Hepatocyte (in vitro differentiated cells): ENCODE data around the gene ASCC2. TPM values are rescaled to one million over a fixed set of nuclear protein-coding genes. Genes with fewer than 3 reads are reported as not detected.
A peak's percentile ranks its signal among the peaks of the same experiment; 100 is the strongest.

Experiments used
- DNase-seq: peaks from one replicate; pipeline ENCODE4 v3.0.0-alpha.2; 2016; ENCODE audit warnings: low spot score
- H2AFZ ChIP-seq: fragments of 200-600 bp; sonication (generic); 2 replicates; pipeline ENCODE4 v1.6.0; 2016; ENCODE audit warnings: antibody characterized with exemption, mild to moderate bottlenecking
- H3K27ac ChIP-seq: fragments of 200-600 bp; sonication (generic); 2 replicates; pipeline ENCODE4 v1.5.1; 2016; ENCODE audit warnings: mild to moderate bottlenecking
- H3K27me3 ChIP-seq: fragments of 200-600 bp; sonication (generic); 2 replicates; pipeline ENCODE4 v1.6.1; 2016
- H3K36me3 ChIP-seq: fragments of 200-600 bp; sonication (generic); replicated peaks from 2 replicates; pipeline ENCODE4 v1.5.1; 2016; ENCODE audit warnings: low read depth; ENCODE audit not compliant: insufficient read depth
- H3K4me1 ChIP-seq: fragments of 200-600 bp; sonication (generic); 2 replicates; pipeline ENCODE4 v1.5.1; 2016; ENCODE audit warnings: mild to moderate bottlenecking, moderate library complexity; ENCODE audit not compliant: insufficient read depth
- H3K4me2 ChIP-seq: fragments of 200-600 bp; sonication (generic); 2 replicates; pipeline ENCODE4 v1.6.0; 2016
- H3K4me3 ChIP-seq: fragments of 200-600 bp; sonication (generic); 2 replicates; pipeline ENCODE4 v1.5.1; 2016; ENCODE audit warnings: mild to moderate bottlenecking
- H3K79me2 ChIP-seq: fragments of 200-600 bp; sonication (generic); 2 replicates; pipeline ENCODE4 v1.6.0; 2017; ENCODE audit warnings: mild to moderate bottlenecking
- H3K9me2 ChIP-seq: fragments of 200-600 bp; sonication (generic); replicated peaks from 2 replicates; pipeline ENCODE4 v1.6.0; 2017; ENCODE audit warnings: mild to moderate bottlenecking; ENCODE audit not compliant: insufficient read depth
- H3K9me3 ChIP-seq: fragments of 200-600 bp; sonication (generic); 2 replicates; pipeline ENCODE4 v1.5.1; 2016; ENCODE audit warnings: low read depth, mild to moderate bottlenecking
- H4K20me1 ChIP-seq: fragments of 200-600 bp; sonication (generic); 2 replicates; pipeline ENCODE4 v1.6.0; 2016; ENCODE audit warnings: mild to moderate bottlenecking; ENCODE audit not compliant: insufficient read depth, poor library complexity, severe bottlenecking
- CTCF ChIP-seq: fragments of 200-600 bp; sonication (generic); IDR thresholded peaks from 2 replicates; pipeline ENCODE4 v1.5.1; 2016; ENCODE audit warnings: antibody characterized with exemption, mild to moderate bottlenecking; ENCODE audit not compliant: poor library complexity
- EZH2 ChIP-seq: fragments of 200-600 bp; sonication (generic); IDR thresholded peaks from 2 replicates; pipeline ENCODE4 v1.6.1; 2016; ENCODE audit warnings: antibody characterized with exemption, mild to moderate bottlenecking, borderline replicate concordance
- EZH2phosphoT487 ChIP-seq: fragments of 200-600 bp; sonication (generic); IDR thresholded peaks from one replicate; pipeline ENCODE4 v1.6.1; 2018; ENCODE audit warnings: antibody characterized with exemption, mild to moderate bottlenecking, low read depth, moderate library complexity; ENCODE audit not compliant: unreplicated experiment, severe bottlenecking
- WGBS: methylation state at CpG from one replicate; pipeline ENCODE4 v1.1.6; 2016; ENCODE audit warnings: low lambda C conversion rate; ENCODE audit errors: missing lambda C conversion rate; 5-methylcytosine and 5-hydroxymethylcytosine counted together
- polyA plus RNA-seq: library from polyadenylated mRNA; unstranded; fragments of >200 nt; fragmentation: Nextera tagmentation; extraction: Ambion mirVana; gene quantifications from 2 replicates; pipeline ENCODE4 v1.2.1, GENCODE V29; 2016
- total RNA-seq: library from RNA; depleted of rRNA; stranded (reverse); fragments of >200 nt; gene quantifications from 2 replicates; pipeline ENCODE4 v1.2.3, GENCODE V29; 2014

ASCC2 gene
- total and polyA plus RNA-seq, 2 experiments from 2014 or later = 25.9 to 54.8 TPM

DNA sequence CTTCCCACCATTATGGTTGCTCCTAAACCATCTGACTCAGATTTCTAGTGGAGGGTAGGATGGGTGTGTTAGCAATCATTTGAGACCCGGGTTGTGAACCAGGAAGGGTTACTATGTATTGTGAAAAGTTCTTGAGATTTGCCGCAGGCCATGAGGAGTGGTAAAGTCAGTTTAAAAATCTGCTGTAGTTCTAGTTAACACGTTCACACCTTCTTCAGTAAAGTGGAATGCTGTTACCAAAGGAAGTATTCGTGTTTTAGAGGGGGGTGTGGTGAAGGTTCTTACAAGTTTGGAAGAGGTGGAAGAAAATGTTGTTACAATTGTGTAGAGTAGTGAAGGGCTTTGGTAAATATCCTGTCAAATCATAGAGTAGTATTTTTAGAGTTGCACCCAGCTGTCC, 47.5 kb upstream of the ASCC2 start:
- H3K9me2 ChIP-seq = no peaks in the 10 kb centered on the region
- no peak for DNase-seq
- H2AFZ ChIP-seq = no peak overlapping the region
- peaks cover 66% of the 10 kb centered on the region for H4K20me1 ChIP-seq
- H3K27me3 ChIP-seq = no peaks in the 10 kb centered on the region
- peaks cover 73% of the 10 kb centered on the region for H3K79me2 ChIP-seq
- H3K27ac ChIP-seq = no peak overlapping the region
- TF ChIP-seq EZH2phosphoT487 = no peak
- no peak for TF ChIP-seq CTCF
- no peak for TF ChIP-seq EZH2
- H3K9me3 ChIP-seq = no peaks in the 10 kb centered on the region
- H3K36me3 ChIP-seq = no peaks in the 10 kb centered on the region
- H3K4me2 ChIP-seq = peak overlapping the region; percentile 79
- 66% methylated on average over 4 of the region's 4 CpGs for WGBS
- H3K4me3 ChIP-seq = no peak overlapping the region
- H3K4me1 ChIP-seq = peaks cover 13% of the 10 kb centered on the region

DNA sequence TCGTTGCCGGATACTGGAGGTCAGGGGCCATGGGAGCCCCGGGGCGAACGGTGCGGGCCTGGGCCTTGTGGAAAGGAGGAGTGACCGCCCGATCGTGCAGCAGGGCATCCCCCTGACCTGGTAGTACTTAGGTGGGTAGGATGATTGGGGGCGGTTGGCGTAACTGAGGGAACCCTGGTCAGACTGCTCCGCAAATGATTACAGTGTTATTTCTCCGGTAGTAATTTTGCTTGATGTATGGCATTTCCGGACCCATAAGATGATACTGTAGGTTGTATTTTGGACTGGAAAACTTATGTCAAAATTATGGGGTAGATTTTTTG, 45.7 kb upstream of the ASCC2 start:
- peak overlapping the region; percentile 82 for H3K4me3 ChIP-seq
- H3K4me1 ChIP-seq = peaks cover 13% of the 10 kb centered on the region
- peak overlapping the region; percentile 60 for H2AFZ ChIP-seq
- peaks cover 51% of the 10 kb centered on the region for H4K20me1 ChIP-seq
- no peak for DNase-seq
- no peak for TF ChIP-seq EZH2
- TF ChIP-seq EZH2phosphoT487 = no peak
- TF ChIP-seq CTCF = no peak
- 3% methylated on average over 12 of the region's 14 CpGs for WGBS
- H3K27ac ChIP-seq = peak overlapping the region; percentile 98
- H3K27me3 ChIP-seq = no peaks in the 10 kb centered on the region
- H3K4me2 ChIP-seq = peak overlapping the region; percentile 79
- no peaks in the 10 kb centered on the region for H3K36me3 ChIP-seq
- no peaks in the 10 kb centered on the region for H3K9me3 ChIP-seq
- peaks cover 54% of the 10 kb centered on the region for H3K79me2 ChIP-seq
- H3K9me2 ChIP-seq = no peaks in the 10 kb centered on the region

GRCh38 chr22:29883045-29883774, 45.1 kb upstream of the ASCC2 start, which contains the start of gene MTMR3:
MTMR3 (plus strand) TSS chr22:29883174; CDS start chr22:29971060, 87,886 bp downstream.
- Histone ChIP-seq H3K4me2 (peak within 1 kb of the TSS; percentile 79), H3K9me3 (no peaks in the 10 kb centered on the region), H3K27ac (peak within 1 kb of the TSS; percentile 98), H4K20me1 (peaks cover 45% of the 10 kb centered on the region), H3K79me2 (peaks cover 49% of the 10 kb centered on the region), H3K36me3 (no peaks in the 10 kb centered on the region), H3K4me3 (peak within 1 kb of the TSS; percentile 82), H3K4me1 (peaks cover 13% of the 10 kb centered on the region), H2AFZ (peak within 1 kb of the TSS; percentile 60), H3K9me2 (no peaks in the 10 kb centered on the region), H3K27me3 (no peaks in the 10 kb centered on the region)
- TF ChIP-seq CTCF (peak; percentile 54), EZH2 (no peak)
- under 1% methylated on average over 44 of the region's 82 CpGs for WGBS
- peak; percentile 98 for DNase-seq
